Esophagus squamous epithelium (tissue), 5 donors: ENCODE results near the gene CYTIP. TPM values are rescaled to one million over a fixed set of nuclear protein-coding genes. Genes with fewer than 3 reads are reported as not detected.

ENCODE experiments used
- DNase-seq: peaks from one replicate; lab custom pipeline; 2025; lab: John Stamatoyannopoulos, UW
- H3K27ac ChIP-seq, 4 donors: fragments of 200-600 bp; sonication (generic); one replicate each; pipeline ENCODE4 v1.5.1; 2016 to 2019; ENCODE audit warnings: mild to moderate bottlenecking in 1 of 4
- H3K27me3 ChIP-seq, 4 donors: fragments of 200-600 bp; sonication (generic); 1 replicate in 3 of 4; 2 replicates in 1 of 4; pipeline versions ENCODE4 v1.5.1 to v1.6.0; 2017 to 2021; ENCODE audit warnings: antibody characterized with exemption in 1 of 4
- H3K36me3 ChIP-seq, 3 donors: fragments of 200-600 bp; sonication (generic); one replicate each; pipeline ENCODE4 v1.5.1; 2016 to 2019
- H3K4me1 ChIP-seq, 3 donors: fragments of 200-600 bp; sonication (generic); one replicate each; pipeline ENCODE4 v1.5.1; 2017 to 2019
- H3K4me3 ChIP-seq, 4 donors: fragments of 200-600 bp; sonication (generic); 1 replicate in 3 of 4; 2 replicates in 1 of 4; pipeline ENCODE4 v1.5.1; 2016 to 2019; ENCODE audit warnings: mild to moderate bottlenecking in 2 of 4, moderate library complexity in 1 of 4
- H3K9me3 ChIP-seq, 3 donors: fragments of 200-600 bp; sonication (generic); one replicate each; pipeline ENCODE4 v1.5.1; 2016 to 2019
- POLR2A ChIP-seq, 4 donors: fragments of 450-650 bp; IDR thresholded peaks; one replicate each; pipeline ENCODE4 v1.6.1; 2017; ENCODE audit warnings: antibody characterized with exemption in 4 of 4, mild to moderate bottlenecking in 4 of 4, moderate library complexity in 3 of 4
- WGBS, 2 donors: methylation state at CpG; one replicate each; pipeline ENCODE4 v1.1.5; 2018; 5-methylcytosine and 5-hydroxymethylcytosine counted together
- intact Hi-C: fragments of 100-400 bp; cut with DNase I; formaldehyde crosslinking; loops from one replicate; pipeline ENCODE4 v1.15.0; 2022
- total RNA-seq, 4 donors: library from RNA; depleted of rRNA; stranded (reverse); fragments of >200 nt; gene quantifications; one replicate each; pipeline ENCODE4 v1.1.0, GENCODE V29; 2016
- TF ChIP-seq, protein P1 (sequence below), 6 experiments: fragments of 450-650 bp in 4 of 6; fragments of 200-600 bp in 2 of 6; sonication (generic) in 2 of 6; IDR thresholded peaks; one replicate each; pipeline ENCODE4 v1.5.1; 2016 to 2019; ENCODE audit warnings: antibody characterized with exemption in 6 of 6, mild to moderate bottlenecking in 4 of 6, moderate library complexity in 4 of 6
- donor health status: DM: yes; HTN: yes; CAD: no.

CYTIP gene
- total RNA-seq, 4 donors from 2014 or later: 3.2 to 12.4 (median 3.6) TPM

DNA sequence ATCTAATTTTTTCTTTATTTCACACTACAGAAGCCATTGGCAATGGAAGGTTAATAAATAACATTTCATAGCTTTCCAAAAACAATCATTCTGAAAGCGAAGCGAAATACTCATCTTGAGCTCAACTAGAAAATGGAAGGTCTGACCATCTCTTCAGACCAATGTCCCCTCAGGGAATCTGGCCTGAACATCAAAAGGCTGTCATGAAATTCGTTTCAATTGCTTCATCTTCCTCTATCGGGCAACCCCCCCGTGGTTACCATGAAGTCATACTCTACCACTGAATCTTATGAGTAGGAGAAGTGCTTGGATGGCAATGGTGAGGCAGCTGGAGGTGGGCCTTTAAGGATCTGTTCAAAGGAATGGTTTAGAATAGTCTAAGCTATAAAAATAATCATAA, 22.9 kb upstream of the CYTIP start:
- no peak overlapping the region for H3K4me3 ChIP-seq
- intact Hi-C loops: no loop called here
- WGBS, 2 donors: 67 to 81% methylated on average over 5 of the region's 5 CpGs

DNA sequence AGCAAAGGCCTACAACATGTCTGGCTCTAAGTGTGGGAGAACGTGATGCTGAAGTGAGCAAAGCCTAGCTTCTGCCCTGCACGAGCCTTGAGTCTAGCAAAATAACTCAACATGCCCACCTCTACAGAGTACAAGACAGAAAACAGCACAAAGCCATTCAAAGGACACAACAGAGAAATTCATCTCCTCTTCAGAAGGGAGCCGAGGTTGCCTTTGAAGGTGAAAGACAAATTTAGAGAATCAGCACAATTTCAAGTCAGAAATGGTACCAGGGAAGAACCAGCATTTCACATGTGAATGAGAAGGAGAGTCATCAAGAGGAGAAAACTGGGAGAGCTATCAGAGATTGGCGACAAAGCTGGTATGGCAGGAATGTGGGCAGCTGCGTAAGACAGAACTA, 21.7 kb upstream of the CYTIP start:
- Histone ChIP-seq H3K27ac (no peak overlapping the region), H3K4me3 (no peak overlapping the region), H3K27me3 (no peaks in the 10 kb centered on the region), H3K36me3 (no peaks in the 10 kb centered on the region), H3K9me3 (no peaks in the 10 kb centered on the region), H3K4me1 (no peaks in the 10 kb centered on the region)
- 82 to 84% methylated on average over 5 of the region's 5 CpGs for WGBS, 2 donors
- no peak for DNase-seq
- intact Hi-C loops: no loop called here
- TF ChIP-seq, protein P1, sequence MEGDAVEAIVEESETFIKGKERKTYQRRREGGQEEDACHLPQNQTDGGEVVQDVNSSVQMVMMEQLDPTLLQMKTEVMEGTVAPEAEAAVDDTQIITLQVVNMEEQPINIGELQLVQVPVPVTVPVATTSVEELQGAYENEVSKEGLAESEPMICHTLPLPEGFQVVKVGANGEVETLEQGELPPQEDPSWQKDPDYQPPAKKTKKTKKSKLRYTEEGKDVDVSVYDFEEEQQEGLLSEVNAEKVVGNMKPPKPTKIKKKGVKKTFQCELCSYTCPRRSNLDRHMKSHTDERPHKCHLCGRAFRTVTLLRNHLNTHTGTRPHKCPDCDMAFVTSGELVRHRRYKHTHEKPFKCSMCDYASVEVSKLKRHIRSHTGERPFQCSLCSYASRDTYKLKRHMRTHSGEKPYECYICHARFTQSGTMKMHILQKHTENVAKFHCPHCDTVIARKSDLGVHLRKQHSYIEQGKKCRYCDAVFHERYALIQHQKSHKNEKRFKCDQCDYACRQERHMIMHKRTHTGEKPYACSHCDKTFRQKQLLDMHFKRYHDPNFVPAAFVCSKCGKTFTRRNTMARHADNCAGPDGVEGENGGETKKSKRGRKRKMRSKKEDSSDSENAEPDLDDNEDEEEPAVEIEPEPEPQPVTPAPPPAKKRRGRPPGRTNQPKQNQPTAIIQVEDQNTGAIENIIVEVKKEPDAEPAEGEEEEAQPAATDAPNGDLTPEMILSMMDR (IDR thresholded peaks at IDR 0.05): no peak
- no peak for TF ChIP-seq POLR2A (IDR thresholded peaks at IDR 0.05)

More for the DNA sequence above, 22.9 kb upstream of the CYTIP start:
- Histone ChIP-seq H3K27ac (no peak overlapping the region), H3K36me3 (no peaks in the 10 kb centered on the region), H3K27me3 (no peaks in the 10 kb centered on the region), H3K4me1 (no peaks in the 10 kb centered on the region), H3K9me3 (no peaks in the 10 kb centered on the region)
- DNase-seq: no peak
- TF ChIP-seq, protein P1 (IDR thresholded peaks at IDR 0.05): no peak
- no peak for TF ChIP-seq POLR2A (IDR thresholded peaks at IDR 0.05)

DNA sequence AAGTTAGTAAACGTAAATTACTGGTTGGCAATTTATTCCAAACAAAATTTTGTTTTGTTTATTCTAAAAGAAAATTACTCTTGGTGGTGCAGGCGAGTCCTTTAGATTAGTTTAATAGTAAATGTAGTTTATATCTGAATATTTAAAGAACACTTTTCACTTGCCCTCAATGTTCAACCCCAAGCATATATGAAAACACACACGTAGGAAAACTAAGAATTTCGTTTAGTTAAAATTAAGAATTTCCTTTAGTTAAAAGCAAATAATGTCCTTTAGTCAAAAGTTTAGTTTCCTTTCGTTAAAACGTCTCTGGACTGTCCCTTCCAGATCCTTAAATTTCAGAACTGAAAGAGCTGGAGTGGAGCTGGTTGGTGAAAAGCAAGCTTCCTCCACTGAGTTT, 19.1 kb upstream of the CYTIP start:
- no peak for DNase-seq

DNA sequence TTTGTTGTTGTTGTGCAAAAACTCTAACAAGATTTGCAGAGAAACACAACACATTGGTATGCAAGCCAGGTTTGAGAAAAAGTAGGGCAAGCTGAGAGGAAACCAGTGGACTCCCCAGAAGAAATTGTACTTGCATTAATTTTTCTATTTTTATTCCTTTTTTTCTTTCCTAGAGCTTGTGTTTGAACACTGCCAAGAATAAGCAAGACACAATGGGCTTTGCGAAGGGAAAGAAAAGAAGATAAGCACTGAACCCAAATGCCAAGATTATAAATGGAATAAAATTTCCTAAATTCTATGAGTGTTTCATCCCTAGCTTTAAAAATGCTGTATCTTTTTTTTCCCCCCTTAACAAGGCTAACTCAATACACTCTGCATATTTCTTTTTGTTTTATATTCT, 17.0 kb upstream of the CYTIP start:
- Histone ChIP-seq H3K36me3 (no peaks in the 10 kb centered on the region), H3K27ac (no peak overlapping the region), H3K4me1 (no peaks in the 10 kb centered on the region), H3K9me3 (no peaks in the 10 kb centered on the region), H3K4me3 (no peak overlapping the region), H3K27me3 (no peaks in the 10 kb centered on the region)
- 35 to 47% methylated on average over 1 of the region's 1 CpG for WGBS, 2 donors
- intact Hi-C loops: no loop called here
- DNase-seq: no peak
- TF ChIP-seq POLR2A (IDR thresholded peaks at IDR 0.05): no peak
- TF ChIP-seq, protein P1 (IDR thresholded peaks at IDR 0.05): no peak

More for the DNA sequence above, 19.1 kb upstream of the CYTIP start:
- H3K9me3 ChIP-seq: no peaks in the 10 kb centered on the region
- intact Hi-C loops: no loop called here
- no peak overlapping the region for H3K4me3 ChIP-seq
- TF ChIP-seq POLR2A (IDR thresholded peaks at IDR 0.05): no peak
- TF ChIP-seq, protein P1 (IDR thresholded peaks at IDR 0.05): no peak
- no peaks in the 10 kb centered on the region for H3K4me1 ChIP-seq
- no peaks in the 10 kb centered on the region for H3K36me3 ChIP-seq
- 79 to 82% methylated on average over 6 of the region's 6 CpGs for WGBS, 2 donors
- no peaks in the 10 kb centered on the region for H3K27me3 ChIP-seq
- no peak overlapping the region for H3K27ac ChIP-seq

DNA sequence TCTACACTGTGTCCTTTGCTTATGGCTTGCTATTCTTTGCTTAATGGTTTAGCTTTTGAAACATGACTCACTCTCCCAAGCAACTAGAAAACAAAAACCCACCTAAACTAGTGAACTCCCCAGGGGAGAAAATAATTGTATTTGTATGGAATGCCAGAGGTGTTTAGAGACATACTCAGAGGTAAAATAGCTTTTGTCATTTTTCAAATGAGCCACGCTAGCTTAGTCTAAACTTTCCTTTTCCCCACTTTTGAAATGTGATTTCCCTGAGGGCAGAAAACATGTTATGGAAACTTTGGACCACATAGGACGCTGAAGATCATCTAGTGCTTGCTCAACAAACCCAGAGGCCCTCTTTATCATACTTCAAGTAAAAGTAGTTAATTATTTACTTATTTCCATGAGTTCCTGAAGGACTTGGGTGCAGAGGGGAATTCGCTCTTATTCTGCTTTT, 16.5 kb upstream of the CYTIP start:
- intact Hi-C loops: no loop called here
- Histone ChIP-seq H3K36me3 (no peaks in the 10 kb centered on the region), H3K9me3 (no peaks in the 10 kb centered on the region), H3K4me1 (no peaks in the 10 kb centered on the region), H3K4me3 (no peak overlapping the region), H3K27me3 (no peaks in the 10 kb centered on the region), H3K27ac (no peak overlapping the region)
- no peak for DNase-seq
- TF ChIP-seq, protein P1 (IDR thresholded peaks at IDR 0.05): no peak
- TF ChIP-seq POLR2A (IDR thresholded peaks at IDR 0.05): no peak
- WGBS, 2 donors: 46 to 58% methylated on average over 3 of the region's 3 CpGs
